ENCODE measurements around the gene UBE2Z.

DNA sequence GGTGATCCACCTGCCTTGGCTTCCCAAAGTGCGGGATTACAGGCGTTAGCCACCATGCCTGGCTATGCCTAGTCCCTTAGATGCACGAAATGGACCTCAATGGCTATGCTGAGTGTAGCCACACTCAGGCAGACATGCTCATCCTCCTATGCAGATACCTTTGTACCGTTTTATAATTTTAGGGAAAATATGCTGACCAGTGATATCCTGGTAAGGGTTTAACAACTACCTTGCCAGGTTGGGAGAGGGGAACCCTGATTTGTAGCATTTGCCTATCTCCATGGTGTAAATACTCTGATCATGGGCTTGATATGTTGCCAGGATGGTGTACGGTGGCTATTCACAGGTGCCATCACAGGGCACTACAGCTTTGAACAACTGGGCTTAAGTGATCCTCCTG, 43.4 kb downstream of the UBE2Z start:
- TF ChIP-seq POLR2A (IDR thresholded peaks at IDR 0.05): no peak
- TF ChIP-seq, protein P1, sequence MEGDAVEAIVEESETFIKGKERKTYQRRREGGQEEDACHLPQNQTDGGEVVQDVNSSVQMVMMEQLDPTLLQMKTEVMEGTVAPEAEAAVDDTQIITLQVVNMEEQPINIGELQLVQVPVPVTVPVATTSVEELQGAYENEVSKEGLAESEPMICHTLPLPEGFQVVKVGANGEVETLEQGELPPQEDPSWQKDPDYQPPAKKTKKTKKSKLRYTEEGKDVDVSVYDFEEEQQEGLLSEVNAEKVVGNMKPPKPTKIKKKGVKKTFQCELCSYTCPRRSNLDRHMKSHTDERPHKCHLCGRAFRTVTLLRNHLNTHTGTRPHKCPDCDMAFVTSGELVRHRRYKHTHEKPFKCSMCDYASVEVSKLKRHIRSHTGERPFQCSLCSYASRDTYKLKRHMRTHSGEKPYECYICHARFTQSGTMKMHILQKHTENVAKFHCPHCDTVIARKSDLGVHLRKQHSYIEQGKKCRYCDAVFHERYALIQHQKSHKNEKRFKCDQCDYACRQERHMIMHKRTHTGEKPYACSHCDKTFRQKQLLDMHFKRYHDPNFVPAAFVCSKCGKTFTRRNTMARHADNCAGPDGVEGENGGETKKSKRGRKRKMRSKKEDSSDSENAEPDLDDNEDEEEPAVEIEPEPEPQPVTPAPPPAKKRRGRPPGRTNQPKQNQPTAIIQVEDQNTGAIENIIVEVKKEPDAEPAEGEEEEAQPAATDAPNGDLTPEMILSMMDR (IDR thresholded peaks at IDR 0.05): no peak

All from adrenal gland (tissue), 5 donors.